ENCODE results near the gene HIGD1B.

- TF ChIP-seq POLR2AphosphoS5 (IDR thresholded peaks at IDR 0.05) (no peak), CTCF (IDR thresholded peaks at IDR 0.05) (no peak), POLR2A (IDR thresholded peaks at IDR 0.05; ENCODE audit: low read depth) (no peak)
Observed at GRCh38 chr17:44862278-44862914, 14.7 kb downstream of the HIGD1B start.

Data from esophagus muscularis mucosa (tissue), 3 donors.